ENCODE measurements around the gene NTF4. TPM values are rescaled to one million over a fixed set of nuclear protein-coding genes. Genes with fewer than 3 reads are reported as not detected.
"Not testable (repeated sequence)": the region's sequence is repeated elsewhere in the genome, so short reads cannot be mapped to it uniquely, and the experiment has no call there.

Gene NTF4
- total RNA-seq, 1 donor from 2014 or later: not detected

DNA sequence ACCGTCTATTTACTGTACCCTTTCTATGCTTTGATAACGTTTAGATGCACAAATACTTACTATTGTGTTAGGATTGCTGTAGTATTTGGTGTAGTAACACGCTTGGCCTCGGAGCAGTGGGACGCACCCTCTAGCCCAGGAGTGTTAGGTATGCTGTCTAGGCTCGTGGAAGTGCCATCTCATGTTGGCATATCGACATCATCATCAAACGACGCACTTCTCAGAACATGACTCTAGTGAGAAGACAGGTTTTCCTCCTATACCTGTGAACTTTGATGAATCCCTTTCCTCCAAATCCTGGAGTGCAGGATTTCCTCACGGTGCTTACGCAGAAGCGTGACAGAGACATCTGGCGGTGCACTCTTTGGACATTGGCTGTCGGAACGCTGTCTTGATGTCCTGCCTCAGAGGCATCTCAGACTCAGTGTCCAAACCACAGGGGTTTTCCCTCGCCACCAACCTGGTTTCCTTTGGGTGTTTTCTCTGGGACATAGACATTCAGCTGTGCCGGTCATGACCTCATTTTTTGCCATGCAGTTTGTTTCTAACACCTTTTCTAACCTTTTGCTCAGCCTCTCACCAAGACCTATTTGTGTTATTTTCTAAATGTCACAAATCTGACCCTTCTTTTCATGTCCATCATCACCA, 26.9 kb upstream of the NTF4 start:
- DNase-seq (ENCODE audit: low read depth, low spot score): no peak

DNA sequence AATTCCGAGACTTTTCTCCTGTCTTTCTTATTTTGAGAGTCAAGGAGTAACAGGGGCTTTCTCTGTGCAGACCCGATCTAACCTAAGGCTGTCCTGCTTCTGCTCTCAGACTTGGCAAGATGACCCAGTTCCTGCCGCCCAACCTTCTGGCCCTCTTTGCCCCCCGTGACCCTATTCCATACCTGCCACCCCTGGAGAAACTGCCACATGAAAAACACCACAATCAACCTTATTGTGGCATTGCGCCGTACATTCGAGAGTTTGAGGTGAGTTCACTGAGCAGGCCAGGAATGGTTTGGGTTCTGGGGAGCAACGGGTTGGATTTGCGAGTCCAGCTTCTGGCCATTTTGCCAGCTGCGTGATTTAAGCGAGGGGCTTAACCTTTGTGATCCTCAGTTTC, 21.7 kb upstream of the NTF4 start:
- DNase-seq (ENCODE audit: low read depth, low spot score): no peak

DNA sequence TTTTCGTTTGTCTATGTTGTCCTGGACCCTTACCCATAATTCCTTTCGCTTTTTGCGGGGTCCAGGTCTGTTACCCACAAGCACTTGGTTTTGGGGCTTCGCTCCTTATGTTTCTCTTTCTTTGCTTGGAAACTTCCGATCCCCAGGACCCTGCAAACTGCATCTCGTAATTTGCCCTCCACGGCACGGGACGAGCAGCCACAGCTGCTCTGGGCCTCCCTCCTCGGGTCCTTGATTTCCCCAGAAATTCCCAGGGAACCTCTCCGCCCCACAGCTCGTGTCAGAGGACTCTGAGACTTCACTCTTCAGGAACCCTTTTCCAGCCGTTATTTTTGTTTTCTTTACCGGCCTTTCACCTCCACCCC, 21.2 kb upstream of the NTF4 start:
- DNase-seq (ENCODE audit: low read depth, low spot score): no peak

DNA sequence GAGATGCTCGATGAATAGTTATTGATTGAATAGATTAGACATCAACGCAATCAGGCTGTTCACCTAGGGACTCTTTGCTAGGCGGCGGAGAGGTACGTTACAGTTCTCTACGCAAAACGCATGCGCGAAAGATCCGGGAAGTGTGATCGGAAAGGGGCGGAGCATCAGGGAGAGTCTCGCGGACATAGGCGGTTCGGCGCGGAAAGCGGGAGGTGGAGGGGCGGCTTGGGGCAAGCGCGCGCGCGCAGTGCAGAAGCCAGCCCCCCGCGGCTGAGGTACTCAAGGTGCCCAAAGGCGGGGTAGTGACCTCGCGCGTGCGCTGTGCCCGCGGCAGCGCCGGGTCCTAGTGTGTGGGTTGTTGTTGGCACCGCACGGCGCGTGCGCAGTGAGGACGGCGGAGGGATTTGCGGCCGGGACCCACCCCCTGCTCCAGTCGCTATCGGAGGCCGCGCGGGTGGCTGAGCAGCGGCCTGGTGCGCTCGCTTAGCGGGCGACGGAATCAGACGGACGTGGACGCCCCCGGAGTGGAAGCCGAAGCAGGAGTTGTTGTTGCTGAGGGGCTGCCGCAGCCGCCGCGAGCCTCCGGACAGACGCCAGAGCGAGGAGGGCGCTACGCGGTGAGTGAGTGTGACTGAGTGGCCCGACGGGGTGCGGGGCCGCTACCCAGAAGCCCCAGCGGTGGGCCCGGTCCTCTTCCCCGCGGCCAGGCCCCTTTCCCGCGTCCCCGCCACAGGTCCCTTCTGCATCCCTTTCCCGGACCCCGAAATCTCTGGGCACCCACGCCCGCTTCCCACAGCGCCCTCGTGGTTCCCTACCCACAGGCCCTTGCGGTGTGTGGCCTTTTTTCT, 20.6 kb upstream of the NTF4 start, which contains the start of gene SNRNP70:
Gene SNRNP70, plus strand, starts transcription at position 432 of the 848 bp plus-strand sequence. CDS start 964 bp downstream, outside the sequence.
- peak; percentile 99 for DNase-seq (ENCODE audit: low read depth, low spot score)

DNA sequence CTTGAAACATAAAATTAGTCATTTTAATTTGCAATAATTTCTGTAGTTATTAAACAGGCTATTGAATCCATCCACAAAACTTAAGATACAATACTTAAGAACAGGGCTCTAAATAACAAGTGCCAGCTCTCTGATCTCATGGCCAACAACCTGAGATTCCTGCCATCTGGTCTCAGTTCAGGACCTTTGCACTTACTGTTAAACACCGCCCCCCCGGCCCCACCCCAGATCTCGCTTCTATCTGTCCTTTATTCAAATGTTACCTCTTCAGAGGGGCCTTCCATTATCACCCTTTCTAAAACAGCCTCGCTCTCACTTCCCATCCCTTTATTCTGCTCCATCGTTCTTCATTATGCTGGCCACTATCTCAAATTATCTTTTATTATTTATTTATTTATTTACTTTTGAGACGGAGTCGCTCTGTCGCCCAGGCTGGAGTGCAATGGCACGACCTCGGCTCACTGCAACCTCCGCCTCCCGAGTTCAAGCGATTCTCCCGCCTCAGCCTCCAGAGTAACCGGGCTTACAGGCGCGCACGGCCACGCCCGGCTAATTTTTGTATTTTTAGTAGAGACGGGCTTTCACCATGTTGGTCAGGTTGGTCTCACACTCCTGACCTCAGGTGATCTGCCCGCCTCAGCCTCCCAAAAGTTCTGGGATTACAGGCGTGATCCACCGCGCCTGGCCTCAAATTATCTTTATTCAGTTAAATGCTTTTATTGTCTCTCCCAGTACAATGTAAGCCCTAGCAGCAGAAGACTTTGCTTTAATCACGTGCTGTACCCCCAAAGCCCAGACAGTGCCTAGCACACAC, 19.8 kb upstream of the NTF4 start:
- DNase-seq (ENCODE audit: low read depth, low spot score): no peak

DNA sequence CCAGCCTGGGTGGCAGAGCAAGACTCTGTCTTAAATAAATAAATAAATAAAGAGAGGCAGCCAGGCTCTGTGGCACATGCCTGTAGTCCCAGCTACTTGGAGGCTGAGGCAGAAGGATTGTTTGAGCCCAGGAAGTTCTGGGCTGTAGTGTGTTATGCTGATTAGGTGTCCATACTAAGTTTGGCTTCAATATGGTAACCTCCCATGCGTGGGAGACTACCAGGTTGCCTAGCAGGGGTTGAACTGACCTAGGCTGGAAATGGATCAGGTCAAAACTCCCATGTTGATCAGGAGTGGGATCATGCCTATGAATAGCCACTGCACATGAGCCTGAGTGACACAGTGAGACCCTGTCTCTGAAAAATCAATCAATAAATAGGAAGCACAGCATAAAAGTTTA, 16.7 kb upstream of the NTF4 start:
- no peak for DNase-seq (ENCODE audit: low read depth, low spot score)

DNA sequence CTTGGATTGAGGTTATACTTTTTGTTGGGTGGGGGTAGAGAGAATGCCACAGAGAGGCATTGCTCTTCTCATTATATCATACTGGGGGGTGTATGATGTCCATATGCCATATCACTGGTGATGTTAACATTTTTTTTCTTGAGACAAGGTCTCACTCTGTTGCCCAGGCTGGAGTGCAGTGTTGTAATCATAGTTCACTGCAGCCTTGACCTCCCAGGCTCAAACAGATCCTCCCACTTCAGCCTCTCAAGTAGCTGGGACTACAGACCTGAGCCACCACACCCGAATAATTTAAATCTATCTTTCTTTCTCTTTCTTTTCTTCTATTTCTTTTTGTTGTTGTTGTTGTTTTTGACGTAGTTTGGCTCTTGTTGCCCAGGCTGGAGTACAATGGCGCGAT, 15.8 kb upstream of the NTF4 start:
- no peak for DNase-seq (ENCODE audit: low read depth, low spot score)

DNA sequence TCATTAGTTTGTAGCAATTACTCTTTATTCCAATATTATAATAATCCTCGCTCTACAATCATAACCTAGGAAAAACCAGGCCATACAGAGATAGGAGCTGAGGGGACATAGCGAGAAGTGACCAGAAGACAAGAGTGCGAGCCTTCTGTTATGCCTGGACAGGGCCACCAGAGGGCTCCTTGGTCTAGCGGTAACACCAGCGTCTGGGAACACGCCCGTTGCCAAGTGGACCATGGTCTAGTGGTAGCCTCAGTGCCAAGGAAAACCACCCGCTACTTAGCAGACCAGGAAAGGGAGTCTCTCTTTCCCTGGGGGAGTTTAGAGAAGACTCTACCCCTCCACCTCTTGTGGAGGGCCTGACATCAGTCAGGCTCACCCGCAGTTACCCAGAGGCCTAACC, 10.3 kb upstream of the NTF4 start:
- DNase-seq (ENCODE audit: low read depth, low spot score): not testable (repeated sequence)

DNA sequence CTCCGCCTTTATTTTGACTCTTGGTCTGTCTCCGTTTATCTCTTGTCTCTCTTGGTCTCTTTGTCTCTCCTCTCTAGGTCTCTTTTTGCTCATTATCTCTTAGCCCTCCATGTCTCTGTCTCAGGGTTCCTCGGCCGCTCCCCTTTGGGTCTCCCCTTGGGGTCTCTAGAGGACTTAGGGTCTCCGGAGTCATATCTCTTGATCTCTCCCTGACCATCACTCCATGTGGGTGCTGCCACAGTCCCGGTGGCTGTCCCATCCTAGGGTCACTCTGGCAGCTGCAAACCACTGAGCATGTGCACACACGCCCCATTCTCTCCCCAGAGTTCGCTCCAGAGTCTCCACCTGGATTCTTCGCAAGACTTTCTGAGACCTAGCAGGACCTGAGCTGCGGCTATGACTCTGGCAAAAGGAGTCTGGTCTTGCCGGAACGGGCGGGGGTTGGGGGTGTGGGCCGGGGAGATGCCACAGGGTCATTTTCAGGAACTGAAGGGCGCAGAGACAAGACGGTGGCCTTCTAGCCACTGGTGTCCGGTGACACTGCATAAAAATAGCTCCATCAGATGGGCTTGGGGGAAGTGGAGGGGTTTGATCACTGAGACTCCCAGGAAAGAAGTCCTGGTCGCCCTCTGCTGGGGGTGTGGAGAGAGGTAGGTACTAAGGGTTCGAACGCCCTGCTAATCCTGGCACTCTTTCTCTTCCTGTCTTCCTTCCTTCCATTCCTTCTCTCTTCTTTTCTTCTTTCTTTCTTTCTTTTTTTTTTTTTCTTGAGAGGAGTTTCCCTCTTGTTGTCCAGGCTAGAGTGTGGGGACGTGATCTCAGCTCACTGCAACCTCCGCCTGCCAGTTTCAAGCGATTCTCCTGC, 9.1 kb upstream of the NTF4 start:
- DNase-seq (ENCODE audit: low read depth, low spot score): no peak

DNA sequence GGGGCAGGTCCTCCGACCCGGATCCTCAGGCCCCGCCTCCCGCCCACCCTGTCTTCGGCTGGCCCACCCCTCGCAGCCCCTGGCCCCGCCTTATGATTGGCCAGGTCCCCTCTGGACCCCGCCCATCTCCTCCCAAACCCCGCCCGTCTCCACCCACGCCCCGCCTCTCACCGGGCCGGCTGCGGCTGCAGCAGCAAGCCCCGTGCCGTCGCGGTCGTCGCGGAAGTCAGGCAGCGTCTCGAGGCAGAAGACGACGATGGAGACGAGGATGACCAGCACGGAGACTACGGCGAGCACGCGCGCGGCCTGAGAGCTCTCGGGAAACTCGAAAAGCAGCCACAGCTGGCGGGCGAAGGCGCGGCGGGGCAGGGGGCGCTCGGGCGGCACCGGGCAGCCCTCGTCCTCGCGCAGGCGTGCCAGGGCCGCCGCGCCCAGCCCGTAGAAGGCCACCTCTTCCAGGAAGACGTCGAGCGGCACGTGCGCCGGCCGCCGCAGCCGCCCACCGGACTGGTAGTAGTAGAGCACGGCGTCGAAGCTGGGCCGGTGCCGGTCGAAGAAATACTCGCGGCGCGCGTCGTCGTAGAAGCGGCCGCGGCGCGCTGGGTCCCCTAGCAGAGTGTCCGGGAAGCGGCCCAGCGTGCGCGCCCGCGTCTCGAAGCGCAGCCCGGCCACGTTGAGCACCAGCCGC, 7.4 kb upstream of the NTF4 start:
- no peak for DNase-seq (ENCODE audit: low read depth, low spot score)

DNA sequence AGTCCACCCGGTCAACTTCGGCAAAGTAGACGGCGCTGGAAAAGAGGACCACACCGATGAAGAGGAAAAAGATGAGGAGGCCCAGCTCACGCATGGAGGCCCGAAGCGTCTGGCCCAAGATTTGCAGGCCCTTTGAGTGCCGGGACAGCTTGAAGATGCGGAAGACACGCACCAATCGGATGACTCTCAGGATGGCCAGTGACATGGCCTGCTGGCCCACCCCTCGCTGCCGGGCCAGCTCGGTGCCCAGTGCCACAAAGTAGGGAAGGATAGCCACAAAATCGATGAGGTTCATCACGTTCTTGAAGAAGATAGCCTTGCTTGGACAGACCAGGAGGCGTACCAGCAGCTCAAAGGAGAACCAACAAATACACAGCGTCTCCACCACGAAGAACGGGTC, 5.8 kb upstream of the NTF4 start:
- no peak for DNase-seq (ENCODE audit: low read depth, low spot score)

DNA sequence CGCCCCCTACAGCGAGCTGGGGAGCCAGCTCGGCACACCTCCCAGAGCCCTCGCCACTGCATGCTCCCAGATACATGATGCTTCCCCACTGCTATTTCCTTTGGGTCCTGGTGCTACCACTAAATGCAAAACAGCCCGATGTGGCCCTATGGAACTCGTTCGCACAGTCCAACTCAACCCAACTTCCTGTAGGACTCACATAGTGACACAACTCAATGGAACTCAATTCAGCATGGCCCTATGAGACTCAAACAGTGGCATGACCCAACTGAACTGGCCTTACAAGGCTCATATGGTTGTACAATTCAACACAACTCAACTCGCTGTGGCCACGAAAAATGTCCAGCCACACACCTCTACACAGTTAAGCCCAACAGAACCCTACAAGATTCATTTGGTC, 4.4 kb upstream of the NTF4 start:
- no peak for DNase-seq (ENCODE audit: low read depth, low spot score)

DNA sequence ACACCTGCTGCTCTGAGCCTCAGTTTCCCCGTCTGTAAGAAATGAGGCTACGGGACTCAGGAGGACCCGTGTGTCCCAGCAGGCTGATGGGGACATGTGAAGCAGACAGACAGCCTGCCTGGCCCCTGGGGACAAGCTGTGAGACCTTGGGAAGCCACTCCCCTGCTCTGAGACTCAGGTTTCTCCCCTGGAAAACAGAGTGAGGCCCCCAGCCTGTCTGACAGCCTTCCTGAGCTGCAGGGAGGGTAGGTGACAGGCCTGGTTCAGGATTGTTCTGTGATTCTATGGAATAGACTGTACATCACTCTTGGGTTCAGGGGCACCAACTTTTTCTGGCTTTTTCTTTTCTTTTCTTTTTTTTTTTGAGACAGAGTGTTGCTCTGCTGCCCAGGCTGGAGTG, 2.9 kb upstream of the NTF4 start:
- DNase-seq (ENCODE audit: low read depth, low spot score): no peak

DNA sequence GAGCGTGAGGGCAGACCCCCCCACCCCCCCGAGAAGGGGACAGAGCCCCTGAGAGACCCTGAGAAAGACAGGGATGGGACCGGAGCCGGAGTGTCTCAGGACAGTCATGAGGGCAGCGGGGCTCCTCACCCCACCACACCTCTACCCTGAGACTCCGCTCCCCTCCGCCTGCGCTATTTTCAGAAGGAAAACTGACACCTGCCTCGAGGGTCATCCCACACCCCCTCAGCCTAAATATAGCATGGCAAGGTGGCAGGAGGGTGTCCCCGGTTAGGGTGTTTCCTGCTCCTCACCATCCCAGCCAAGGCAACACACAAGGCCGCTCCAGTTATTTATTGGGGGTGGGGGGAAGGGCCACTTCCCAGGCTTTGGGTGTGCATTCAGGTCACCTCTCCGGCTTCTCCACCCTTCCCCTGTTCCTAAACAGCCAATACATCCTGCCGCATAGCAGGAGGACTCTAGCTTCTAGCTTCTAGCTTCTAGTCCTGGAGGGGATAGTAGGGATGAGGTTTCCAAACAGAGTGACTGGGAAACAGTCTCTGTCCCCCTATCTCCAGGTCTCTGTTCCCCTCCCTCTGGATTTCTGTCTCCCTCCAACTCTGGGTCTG, 1.4 kb upstream of the NTF4 start:
- no peak for DNase-seq (ENCODE audit: low read depth, low spot score)

DNA sequence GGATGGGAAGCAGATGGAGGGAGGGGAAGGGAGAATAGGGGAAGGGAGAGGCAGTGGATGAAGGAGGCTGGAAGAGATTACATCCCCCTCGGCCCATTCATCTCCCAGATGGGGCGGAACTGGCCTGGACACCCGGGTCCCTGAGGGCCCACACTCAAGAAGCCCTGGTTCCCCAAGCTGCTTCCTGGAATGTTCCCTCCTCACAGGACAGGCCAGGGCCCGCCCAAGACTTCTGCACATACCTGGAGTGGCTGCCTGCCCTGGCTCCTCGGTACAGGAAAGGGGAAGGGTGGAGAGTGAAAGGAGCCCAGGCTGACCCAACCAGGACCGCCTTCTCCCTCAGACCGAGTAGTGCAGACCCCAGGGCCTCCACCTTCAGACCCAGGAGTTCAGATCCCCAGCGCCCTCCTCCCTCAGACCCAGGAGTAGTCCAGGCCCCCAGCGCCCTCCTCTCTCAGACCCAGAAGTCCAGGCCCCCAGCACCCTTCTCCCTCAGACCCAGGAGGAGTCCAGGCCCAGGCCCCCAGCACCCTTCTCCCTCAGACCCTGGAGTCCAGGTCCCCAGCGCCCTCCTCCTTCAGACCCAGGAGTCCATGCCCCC, 489 bp downstream of the NTF4 start:
- no peak for DNase-seq (ENCODE audit: low read depth, low spot score)

DNA sequence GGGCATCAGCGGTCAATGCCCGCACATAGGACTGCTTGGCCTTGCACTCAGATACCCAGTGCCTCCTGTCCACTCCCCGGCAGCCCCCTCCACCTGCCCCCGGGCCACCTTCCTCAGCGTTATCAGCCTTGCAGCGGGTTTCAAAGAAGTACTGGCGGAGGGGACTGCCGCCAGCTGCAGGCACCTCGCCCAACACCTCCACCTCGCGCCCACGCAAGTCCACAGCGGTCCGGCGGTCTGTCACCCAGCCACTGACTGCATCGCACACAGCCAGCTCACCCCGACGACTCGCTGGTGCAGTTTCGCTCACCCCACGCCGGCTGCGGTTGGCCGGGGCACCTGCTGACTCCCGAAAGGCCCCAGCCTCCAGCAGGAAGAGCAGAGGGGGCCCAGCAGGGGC, 3.2 kb downstream of the NTF4 start:
- DNase-seq (ENCODE audit: low read depth, low spot score): no peak

DNA sequence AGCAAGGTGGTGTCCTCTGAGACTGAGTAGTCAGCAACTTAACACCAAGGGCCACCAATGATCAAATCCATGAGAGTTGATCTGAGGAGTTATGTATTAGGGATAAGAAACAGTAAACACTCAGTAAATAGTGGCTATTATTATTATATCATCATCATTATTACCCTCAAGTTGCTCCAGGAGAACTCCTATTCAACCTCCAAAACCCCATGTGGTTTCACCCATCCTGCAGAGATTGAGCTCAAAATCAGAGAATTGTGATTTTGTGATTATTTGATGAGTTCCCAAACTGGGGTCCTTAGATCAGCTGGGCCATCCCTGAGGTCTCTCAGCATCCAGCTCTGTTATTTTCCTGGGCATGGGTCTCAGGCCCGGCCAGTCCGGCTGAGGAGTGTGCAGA, 3.6 kb downstream of the NTF4 start:
- DNase-seq (ENCODE audit: low read depth, low spot score): no peak

DNA sequence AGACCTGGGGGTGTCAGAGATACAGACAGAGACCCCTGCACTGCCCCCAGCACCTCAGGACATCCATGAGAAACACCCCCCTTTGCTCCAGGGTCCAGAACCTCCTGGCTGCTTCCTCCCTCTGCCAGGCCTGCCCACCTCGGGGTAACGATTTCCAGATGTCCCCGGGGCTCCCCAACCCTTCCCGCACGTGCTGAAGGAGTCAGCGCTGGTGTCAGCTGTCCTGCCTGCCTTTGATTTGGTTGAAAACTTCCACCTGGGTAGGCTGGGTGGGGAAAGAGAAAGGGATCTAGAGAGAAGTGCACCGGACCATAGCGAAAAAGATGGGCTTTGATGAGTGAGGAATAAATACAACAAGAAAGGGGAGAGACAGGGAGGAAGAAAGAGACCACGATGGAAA, 5.6 kb downstream of the NTF4 start:
- no peak for DNase-seq (ENCODE audit: low read depth, low spot score)

DNA sequence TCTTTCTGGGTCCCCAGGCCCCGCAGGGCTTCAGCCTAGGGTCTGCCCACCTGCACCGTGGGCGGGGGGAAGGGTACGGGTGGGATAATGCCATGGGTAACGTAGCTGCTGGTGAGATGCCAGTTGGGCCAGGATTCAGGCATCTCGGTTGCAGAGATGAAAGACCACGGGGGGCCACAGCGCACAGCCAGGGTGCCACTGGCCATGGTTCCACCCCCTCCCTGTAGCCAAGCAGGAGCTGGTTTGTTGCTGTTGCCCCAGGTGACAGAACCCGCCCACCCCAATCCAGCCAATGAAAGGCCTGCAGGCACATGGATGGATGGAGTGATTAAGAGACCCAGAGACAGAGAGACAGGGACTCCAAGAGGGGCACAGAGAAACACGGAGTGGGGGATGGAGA, 6.1 kb downstream of the NTF4 start:
- no peak for DNase-seq (ENCODE audit: low read depth, low spot score)

Measured in pulmonary artery endothelial cell (primary cell).